H54 (cell line): ENCODE measurements around the gene RYK.

Experiments
- DNase-seq: peaks from one replicate; pipeline ENCODE4 v3.0.0; 2011; ENCODE audit warnings: low spot score, mixed read lengths; ENCODE audit not compliant: insufficient read length
- FAIRE-seq: peaks from 3 replicates; lab custom pipeline; 2011; peaks lifted over from hg19 to GRCh38; lab: Jason Lieb, UNC
- POLR2A ChIP-seq: IDR thresholded peaks from 2 replicates; pipeline ENCODE4 v1.6.1; 2011; ENCODE audit warnings: low read depth, mild to moderate bottlenecking, low read length

Gene RYK

GRCh38 chr3:134186391-134186790 lies 64.3 kb downstream of the RYK start:
- no peak for TF ChIP-seq POLR2A
- no peak for FAIRE-seq

GRCh38 chr3:134180761-134181160 lies 69.9 kb downstream of the RYK start:
- no peak for DNase-seq
- no peak for TF ChIP-seq POLR2A
- FAIRE-seq, result peak; percentile 15

More at GRCh38 chr3:134186391-134186790, 64.3 kb downstream of the RYK start:
- DNase-seq, result no peak

- no peak for FAIRE-seq
- DNase-seq, result no peak
- TF ChIP-seq POLR2A, result no peak
Measured at GRCh38 chr3:134179508-134179907, 71.2 kb downstream of the RYK start.

- DNase-seq (no peak), FAIRE-seq (no peak)
- no peak for TF ChIP-seq POLR2A
Measured at GRCh38 chr3:134163096-134163495, 87.6 kb downstream of the RYK start.

GRCh38 chr3:134161898-134162615 lies 88.6 kb downstream of the RYK start:
- no peak for TF ChIP-seq POLR2A
- no peak for DNase-seq
- FAIRE-seq, result no peak

GRCh38 chr3:134155446-134155845 lies 95.2 kb downstream of the RYK start:
- FAIRE-seq (no peak), DNase-seq (no peak)
- TF ChIP-seq POLR2A, result no peak

- FAIRE-seq (no peak), DNase-seq (no peak)
- no peak for TF ChIP-seq POLR2A
Measured at GRCh38 chr3:134153761-134154160, 96.9 kb downstream of the RYK start.

- DNase-seq, result no peak
- TF ChIP-seq POLR2A, result no peak
- FAIRE-seq, result no peak
Measured at GRCh38 chr3:134150476-134150875, 100.2 kb downstream of the RYK start.

- FAIRE-seq (no peak), DNase-seq (no peak)
- no peak for TF ChIP-seq POLR2A
Measured at GRCh38 chr3:134149286-134149685, 101.4 kb downstream of the RYK start.

- no peak for DNase-seq
- TF ChIP-seq POLR2A, result no peak
- FAIRE-seq, result no peak
Measured at GRCh38 chr3:134148534-134148933, 102.1 kb downstream of the RYK start.

GRCh38 chr3:134147411-134147810 lies 103.2 kb downstream of the RYK start:
- TF ChIP-seq POLR2A, result no peak
- FAIRE-seq, result no peak
- no peak for DNase-seq

GRCh38 chr3:134146666-134147065 lies 104.0 kb downstream of the RYK start:
- no peak for FAIRE-seq
- no peak for DNase-seq
- TF ChIP-seq POLR2A, result no peak

GRCh38 chr3:134145183-134145582 lies 105.5 kb downstream of the RYK start:
- no peak for TF ChIP-seq POLR2A
- FAIRE-seq, result no peak
- no peak for DNase-seq

- FAIRE-seq (no peak), DNase-seq (no peak)
- no peak for TF ChIP-seq POLR2A
Measured at GRCh38 chr3:134144694-134145093, 106.0 kb downstream of the RYK start.

GRCh38 chr3:134143828-134144401 lies 106.7 kb downstream of the RYK start:
- TF ChIP-seq POLR2A, result no peak
- no peak for DNase-seq
- FAIRE-seq, result no peak
